ACHN (cell line): Measurements from ENCODE around the gene ADAM29.
"Not testable (repeated sequence)": the region's sequence is repeated elsewhere in the genome, so short reads cannot be mapped to it uniquely, and the experiment has no call there.

Source experiments
- DNase-seq: peaks from one replicate; pipeline ENCODE4 v3.0.0-alpha.2; 2015
- in situ Hi-C: cut with HindIII; loops from 2 replicates; pipeline ENCODE4 v1.10.0; 2017; ENCODE audit warnings: low sequenced_read_pairs, low pct_ligation_motif_present, low pct_unique_long_range_greater_than_20kb

ADAM29 gene

GRCh38 chr4:174918058-174918457, at the start of gene ADAM29:
ADAM29 (plus strand) TSS chr4:174918358; CDS start chr4:174975526, 57,168 bp downstream.
- in situ Hi-C loops: no loop called here
- no peak for DNase-seq

DNA sequence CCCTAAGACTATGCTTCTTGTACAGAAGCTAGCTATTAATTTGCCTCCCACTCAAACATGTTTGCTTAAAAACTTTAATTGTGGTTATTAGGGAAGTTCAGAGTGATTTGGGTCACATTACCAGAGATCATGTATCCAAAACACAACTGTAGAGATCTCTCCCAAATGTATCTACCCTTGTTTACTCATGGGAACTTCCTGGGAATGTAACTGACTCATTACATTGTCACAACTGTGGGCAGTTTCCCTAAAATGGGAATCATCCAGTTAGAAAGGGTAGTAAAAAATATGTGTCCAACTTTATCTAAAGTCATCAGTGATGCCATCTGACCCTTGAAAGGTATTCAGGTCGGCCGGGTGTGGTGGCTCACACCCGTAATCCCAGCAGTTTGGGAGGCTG, 48.8 kb upstream of the ADAM29 start:
- DNase-seq: no peak
- in situ Hi-C loops: no loop called here

GRCh38 chr4:174870311-174870710, 47.8 kb upstream of the ADAM29 start:
- in situ Hi-C loops: no loop called here
- DNase-seq: no peak

- in situ Hi-C loops: no loop called here
- DNase-seq: no peak
These were observed 46.8 kb upstream of the ADAM29 start for GRCh38 chr4:174871407-174871806.

DNA sequence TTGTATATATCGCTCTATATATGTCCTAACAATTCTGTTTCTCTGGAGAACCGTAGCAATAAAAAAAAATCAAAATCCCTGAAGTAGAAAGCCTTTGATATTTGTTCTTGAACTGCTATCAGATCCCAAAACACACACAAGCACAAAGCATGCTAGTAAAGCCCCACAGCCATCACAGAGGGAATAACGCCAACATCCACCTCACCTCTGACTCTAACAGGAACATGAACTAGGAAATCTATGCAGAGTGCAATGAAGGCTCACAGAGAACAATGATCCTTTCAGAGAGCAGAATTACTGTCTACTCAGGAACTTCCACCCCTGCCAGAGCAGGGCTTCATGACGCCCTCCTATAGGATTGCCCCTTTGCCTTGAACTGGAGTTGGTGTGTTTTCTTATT, 45.0 kb upstream of the ADAM29 start:
- in situ Hi-C loops, DNase-seq: not testable (repeated sequence)

DNA sequence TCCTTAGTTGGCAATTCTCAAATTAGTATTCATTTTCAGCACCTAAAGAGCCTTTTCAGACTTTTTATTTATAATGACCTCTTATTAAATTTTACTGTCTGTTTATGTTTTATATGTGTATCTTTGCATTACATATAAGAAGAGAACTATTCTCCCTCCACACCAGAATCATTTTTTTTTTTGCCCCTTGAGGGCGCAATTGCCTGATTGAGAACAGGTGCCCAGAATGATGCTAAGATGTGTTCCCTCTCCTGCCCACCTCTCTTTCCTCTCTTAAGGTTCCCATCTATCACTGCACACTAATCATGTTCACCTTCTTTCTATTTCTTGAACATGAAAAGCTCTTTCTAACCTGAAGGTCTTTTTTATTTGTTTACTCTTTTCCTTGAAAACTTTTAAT, 44.2 kb upstream of the ADAM29 start:
- in situ Hi-C loops: no loop called here
- DNase-seq: peak; percentile 47

- no peak for DNase-seq
- in situ Hi-C loops: no loop called here
These were observed 43.3 kb upstream of the ADAM29 start for GRCh38 chr4:174874898-174875297.

- no peak for DNase-seq
- in situ Hi-C loops: no loop called here
These were observed 38.2 kb upstream of the ADAM29 start for GRCh38 chr4:174880001-174880400.

- DNase-seq: no peak
- in situ Hi-C loops: no loop called here
These were observed 35.7 kb upstream of the ADAM29 start for GRCh38 chr4:174882317-174882992.

DNA sequence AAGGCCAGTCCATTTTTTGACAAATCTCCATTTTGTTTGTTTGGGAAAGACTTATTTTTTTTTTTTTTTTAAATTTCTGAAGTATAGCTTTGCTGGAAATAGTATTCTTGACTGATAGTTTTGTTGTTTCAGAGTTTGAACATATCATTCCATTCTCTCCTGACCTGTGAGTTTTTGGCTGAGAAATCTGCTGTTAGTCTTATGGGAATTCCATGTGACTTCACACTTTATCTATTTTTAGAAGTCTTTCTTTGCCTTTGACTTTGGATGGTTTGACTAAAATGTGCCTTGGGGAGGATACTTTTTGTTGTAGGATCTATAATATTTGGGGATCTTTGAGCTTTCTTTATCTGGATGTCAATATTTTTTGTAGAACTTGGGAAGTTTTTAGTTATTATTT, 10.7 kb upstream of the ADAM29 start:
- in situ Hi-C loops: no loop called here

GRCh38 chr4:174910271-174910670, 7.9 kb upstream of the ADAM29 start:
- DNase-seq: no peak
- in situ Hi-C loops: no loop called here

More for the DNA sequence above, 10.7 kb upstream of the ADAM29 start:
- peak; percentile 4 for DNase-seq

GRCh38 chr4:174912919-174913543, 5.1 kb upstream of the ADAM29 start:
- in situ Hi-C loops: no loop called here
- no peak for DNase-seq

DNA sequence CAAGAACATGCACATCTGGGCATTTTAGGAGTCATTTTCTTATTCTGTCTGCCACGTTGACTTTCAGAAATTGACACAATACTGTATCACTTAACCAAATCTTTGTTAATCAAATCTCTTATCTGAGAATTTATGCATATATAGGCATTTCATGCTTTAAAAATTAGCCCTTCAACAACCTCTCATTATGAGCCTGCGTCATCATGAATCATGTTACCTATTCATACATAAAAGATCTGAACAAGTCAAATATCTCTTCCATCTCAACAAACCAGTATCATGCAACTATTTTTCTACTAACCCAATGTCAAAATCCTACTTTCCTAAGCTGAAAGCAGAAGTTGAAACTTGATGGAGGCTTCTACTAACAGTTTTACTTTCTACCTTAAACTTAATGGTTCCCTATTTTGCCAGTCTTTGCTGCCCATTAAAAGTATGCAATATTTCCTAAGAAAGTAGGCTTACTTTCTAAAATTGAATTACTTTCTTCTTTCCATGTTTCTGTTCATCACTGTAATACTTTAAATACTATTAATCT, 1.8 kb downstream of the ADAM29 start:
- in situ Hi-C loops: no loop called here
- no peak for DNase-seq

DNA sequence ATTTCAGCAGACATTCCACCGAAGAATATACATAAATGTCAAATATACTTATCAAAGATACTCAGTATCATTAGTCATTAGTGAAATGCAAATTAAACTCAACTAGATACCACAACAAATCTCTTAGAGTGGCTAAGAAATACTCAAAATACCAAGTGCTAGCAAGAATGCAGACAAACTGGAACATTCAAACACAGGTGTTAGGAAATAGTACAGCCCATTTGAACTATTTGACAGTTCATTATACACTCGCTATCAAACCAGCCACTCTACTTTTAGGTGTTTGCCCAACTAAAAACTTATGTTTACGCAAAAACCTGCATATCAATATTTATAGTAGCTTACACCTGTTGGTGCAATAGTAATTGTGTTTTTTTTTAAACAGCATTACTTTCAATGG, 8.8 kb downstream of the ADAM29 start:
- in situ Hi-C loops: no loop called here

GRCh38 chr4:174928174-174928573, 10.0 kb downstream of the ADAM29 start:
- DNase-seq: no peak

More for the DNA sequence above, 8.8 kb downstream of the ADAM29 start:
- no peak for DNase-seq

DNA sequence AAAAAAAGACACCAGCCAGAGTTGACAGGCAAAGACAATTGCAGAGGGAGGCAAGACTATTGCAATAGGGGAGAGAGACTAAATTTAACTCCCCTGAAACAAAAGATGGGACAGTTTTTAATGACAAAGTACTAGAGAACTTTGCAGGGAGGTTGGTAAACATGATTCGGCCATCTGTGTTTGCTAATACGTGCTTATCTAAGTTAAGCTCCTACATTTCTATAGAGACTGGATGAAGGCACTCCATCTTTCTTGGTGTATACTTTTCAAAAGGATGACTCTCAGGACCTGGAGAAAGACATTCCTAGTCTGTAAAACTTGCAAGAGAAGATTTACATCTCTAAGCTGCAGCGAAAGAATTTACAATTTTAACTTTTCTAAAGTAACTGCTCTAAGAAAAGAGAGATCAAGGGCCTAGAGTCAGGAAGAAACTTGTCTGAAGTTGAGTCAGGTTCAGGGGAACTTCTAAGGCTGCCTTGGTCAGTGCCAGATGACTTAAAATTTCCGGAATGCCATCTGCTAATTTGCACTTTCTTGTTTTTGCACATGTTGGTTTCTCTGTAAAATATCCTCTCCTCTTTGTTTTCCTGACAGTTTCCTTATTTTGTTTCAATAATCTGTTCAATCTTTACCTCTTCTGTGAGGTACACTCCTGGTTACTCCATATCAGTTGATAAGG, 10.6 kb downstream of the ADAM29 start:
- DNase-seq: no peak
- in situ Hi-C loops: no loop called here

More at GRCh38 chr4:174928174-174928573, 10.0 kb downstream of the ADAM29 start:
- in situ Hi-C loops: no loop called here

GRCh38 chr4:174929346-174929745, 11.2 kb downstream of the ADAM29 start:
- DNase-seq: no peak
- in situ Hi-C loops: no loop called here

GRCh38 chr4:174930895-174931294, 12.7 kb downstream of the ADAM29 start:
- in situ Hi-C loops: no loop called here
- no peak for DNase-seq

- in situ Hi-C loops: no loop called here
These were observed 14.9 kb downstream of the ADAM29 start for GRCh38 chr4:174933083-174933482.

More at GRCh38 chr4:174933083-174933482, 14.9 kb downstream of the ADAM29 start:
- DNase-seq: no peak
